HEK293 (cell line): Measurements from ENCODE around the gene PTH2.

ENCODE experiments used
- CTCF ChIA-PET: fragments of 350-600 bp; formaldehyde crosslinking; extraction: SDS; loops from one replicate; lab custom pipeline; 2021; ENCODE audit warnings: antibody characterized with exemption; lab: Yijun Ruan, JAX
- POLR2A ChIA-PET: fragments of 300-600 bp; formaldehyde crosslinking; extraction: SDS; loops from one replicate; lab custom pipeline; 2020; ENCODE audit warnings: antibody characterized with exemption, inconsistent platforms; lab: Yijun Ruan, JAX
- H3K27ac ChIP-seq: fragments of 200-500 bp; sonication (Bioruptor generic); 2 replicates; pipeline ENCODE4 v1.5.1; 2014; ENCODE audit warnings: low read depth, low read length, control low read depth, inconsistent platforms; ENCODE audit errors: extremely low read depth
- H3K36me3 ChIP-seq, 2 experiments: fragments of 200-500 bp in 1 of 2; sonication (Bioruptor generic) in 1 of 2; 1 replicate in 1 of 2; 2 replicates in 1 of 2; pipeline ENCODE4 v1.5.1; 2014 to 2017; ENCODE audit warnings: inconsistent platforms in 2 of 2, low read length in 2 of 2; ENCODE audit not compliant: control insufficient read depth in 2 of 2, insufficient read depth in 1 of 2
- H3K4me1 ChIP-seq: fragments of 200-500 bp; sonication (Bioruptor generic); 2 replicates; pipeline ENCODE4 v1.5.1; 2014; ENCODE audit warnings: mild to moderate bottlenecking, low read length, inconsistent platforms; ENCODE audit not compliant: control insufficient read depth, insufficient read depth
- H3K4me3 ChIP-seq: 2 replicates; pipeline ENCODE4 v1.5.1; 2011; ENCODE audit warnings: low read depth, mild to moderate bottlenecking, control low read depth, low read length, moderate library complexity
- H3K9me3 ChIP-seq: fragments of 200-500 bp; sonication (Bioruptor generic); 2 replicates; pipeline ENCODE4 v1.5.1; 2014; ENCODE audit warnings: low read depth, low read length, inconsistent platforms; ENCODE audit not compliant: control insufficient read depth, insufficient read depth
- KLF10 ChIP-seq: fragments of 450-650 bp; IDR thresholded peaks from 2 replicates; pipeline ENCODE4 v1.5.1; 2018; ENCODE audit warnings: missing biosample characterization, mild to moderate bottlenecking, missing genetic modification characterization
- ZBTB21 ChIP-seq: fragments of 450-650 bp; formaldehyde crosslinking; IDR thresholded peaks from 2 replicates; pipeline ENCODE4 v1.5.1; 2017; ENCODE audit warnings: missing biosample characterization, missing genetic modification characterization
- ZBTB48 ChIP-seq: fragments of 450-650 bp; formaldehyde crosslinking; IDR thresholded peaks from 2 replicates; pipeline ENCODE4 v1.5.1; 2016; ENCODE audit warnings: missing biosample characterization, missing genetic modification characterization
- ZBTB8A ChIP-seq: fragments of 450-650 bp; formaldehyde crosslinking; IDR thresholded peaks from 2 replicates; pipeline ENCODE4 v1.5.1; 2016; ENCODE audit warnings: missing biosample characterization, missing genetic modification characterization
- ZFP37 ChIP-seq: fragments of 450-650 bp; formaldehyde crosslinking; IDR thresholded peaks from 2 replicates; pipeline ENCODE4 v1.5.1; 2016; ENCODE audit warnings: missing biosample characterization, missing genetic modification characterization
- ZIC2 ChIP-seq: fragments of 450-650 bp; formaldehyde crosslinking; IDR thresholded peaks from 2 replicates; pipeline ENCODE4 v1.5.1; 2016; ENCODE audit warnings: missing biosample characterization, missing genetic modification characterization
- ZNF112 ChIP-seq: fragments of 450-650 bp; formaldehyde crosslinking; IDR thresholded peaks from 2 replicates; pipeline ENCODE4 v1.5.0; 2017; ENCODE audit warnings: missing biosample characterization, missing genetic modification characterization
- ZNF223 ChIP-seq: fragments of 450-650 bp; formaldehyde crosslinking; IDR thresholded peaks from 2 replicates; pipeline ENCODE4 v1.5.1; 2016; ENCODE audit warnings: missing biosample characterization, missing genetic modification characterization
- ZNF23 ChIP-seq: fragments of 450-650 bp; formaldehyde crosslinking; IDR thresholded peaks from 2 replicates; pipeline ENCODE4 v1.5.1; 2016; ENCODE audit warnings: missing biosample characterization, missing genetic modification characterization, borderline replicate concordance
- ZNF24 ChIP-seq: fragments of 450-650 bp; formaldehyde crosslinking; IDR thresholded peaks from 2 replicates; pipeline ENCODE4 v1.5.1; 2016; ENCODE audit warnings: missing biosample characterization, missing genetic modification characterization
- ZNF266 ChIP-seq: fragments of 450-650 bp; formaldehyde crosslinking; IDR thresholded peaks from 2 replicates; pipeline ENCODE4 v1.5.1; 2016; ENCODE audit warnings: missing biosample characterization, missing genetic modification characterization, low read depth
- ZNF350 ChIP-seq: fragments of 450-650 bp; formaldehyde crosslinking; IDR thresholded peaks from 2 replicates; pipeline ENCODE4 v1.5.0; 2017; ENCODE audit warnings: missing biosample characterization, mild to moderate bottlenecking, missing genetic modification characterization
- ZNF391 ChIP-seq: fragments of 450-650 bp; formaldehyde crosslinking; IDR thresholded peaks from 2 replicates; pipeline ENCODE4 v1.5.1; 2016; ENCODE audit warnings: low read depth, missing biosample characterization, missing genetic modification characterization, borderline replicate concordance
- ZNF394 ChIP-seq: fragments of 450-650 bp; formaldehyde crosslinking; IDR thresholded peaks from 2 replicates; pipeline ENCODE4 v1.5.1; 2016; ENCODE audit warnings: missing biosample characterization, missing genetic modification characterization, mild to moderate bottlenecking, moderate library complexity, borderline replicate concordance
- ZNF423 ChIP-seq: fragments of 450-650 bp; formaldehyde crosslinking; IDR thresholded peaks from 2 replicates; pipeline ENCODE4 v1.5.1; 2016; ENCODE audit warnings: missing biosample characterization, missing genetic modification characterization
- ZNF548 ChIP-seq: fragments of 450-650 bp; formaldehyde crosslinking; IDR thresholded peaks from 2 replicates; pipeline ENCODE4 v1.5.1; 2016; ENCODE audit warnings: missing biosample characterization, missing genetic modification characterization
- ZNF558 ChIP-seq: fragments of 450-650 bp; formaldehyde crosslinking; IDR thresholded peaks from 2 replicates; pipeline ENCODE4 v1.5.1; 2016; ENCODE audit warnings: missing biosample characterization, missing genetic modification characterization
- ZNF571 ChIP-seq: fragments of 450-650 bp; formaldehyde crosslinking; IDR thresholded peaks from 2 replicates; pipeline ENCODE4 v1.5.0; 2017; ENCODE audit warnings: missing biosample characterization, missing genetic modification characterization
- ZNF629 ChIP-seq: fragments of 450-650 bp; formaldehyde crosslinking; IDR thresholded peaks from 2 replicates; pipeline ENCODE4 v1.5.1; 2017; ENCODE audit warnings: missing biosample characterization, missing genetic modification characterization
- ZNF658 ChIP-seq: fragments of 450-650 bp; formaldehyde crosslinking; IDR thresholded peaks from 2 replicates; pipeline ENCODE4; 2016; ENCODE audit warnings: missing biosample characterization, missing genetic modification characterization
- ZNF677 ChIP-seq: fragments of 450-650 bp; IDR thresholded peaks from 2 replicates; pipeline ENCODE4 v1.5.0; 2018; ENCODE audit warnings: missing biosample characterization, mild to moderate bottlenecking, missing genetic modification characterization, moderate library complexity
- ZNF701 ChIP-seq: fragments of 450-650 bp; formaldehyde crosslinking; IDR thresholded peaks from 2 replicates; pipeline ENCODE4 v1.5.1; 2016; ENCODE audit warnings: missing biosample characterization, missing genetic modification characterization
- ZNF76 ChIP-seq: fragments of 450-650 bp; formaldehyde crosslinking; IDR thresholded peaks from 2 replicates; pipeline ENCODE4; 2016; ENCODE audit warnings: low read depth, missing biosample characterization, missing genetic modification characterization, borderline replicate concordance
- TF ChIP-seq, protein P1 (sequence below): fragments of 450-650 bp; formaldehyde crosslinking; IDR thresholded peaks from 2 replicates; pipeline ENCODE4 v1.5.0; 2017; ENCODE audit warnings: missing biosample characterization, missing genetic modification characterization, borderline replicate concordance
- TF ChIP-seq, protein P2 (sequence below): fragments of 450-650 bp; formaldehyde crosslinking; IDR thresholded peaks from 2 replicates; pipeline ENCODE4 v1.5.1; 2017; ENCODE audit warnings: missing biosample characterization, missing genetic modification characterization
- TF ChIP-seq, protein P3 (sequence below): fragments of 450-650 bp; formaldehyde crosslinking; IDR thresholded peaks from 2 replicates; pipeline ENCODE4 v1.5.1; 2016; ENCODE audit warnings: missing biosample characterization, missing genetic modification characterization
- TF ChIP-seq, protein P4 (sequence below): fragments of 450-650 bp; formaldehyde crosslinking; IDR thresholded peaks from 2 replicates; pipeline ENCODE4 v1.5.1; 2017; ENCODE audit warnings: missing biosample characterization, missing genetic modification characterization
- TF ChIP-seq, protein P5 (sequence below): fragments of 450-650 bp; formaldehyde crosslinking; IDR thresholded peaks from 2 replicates; pipeline ENCODE4 v1.5.1; 2016; ENCODE audit warnings: missing biosample characterization, missing genetic modification characterization

PTH2 gene

DNA sequence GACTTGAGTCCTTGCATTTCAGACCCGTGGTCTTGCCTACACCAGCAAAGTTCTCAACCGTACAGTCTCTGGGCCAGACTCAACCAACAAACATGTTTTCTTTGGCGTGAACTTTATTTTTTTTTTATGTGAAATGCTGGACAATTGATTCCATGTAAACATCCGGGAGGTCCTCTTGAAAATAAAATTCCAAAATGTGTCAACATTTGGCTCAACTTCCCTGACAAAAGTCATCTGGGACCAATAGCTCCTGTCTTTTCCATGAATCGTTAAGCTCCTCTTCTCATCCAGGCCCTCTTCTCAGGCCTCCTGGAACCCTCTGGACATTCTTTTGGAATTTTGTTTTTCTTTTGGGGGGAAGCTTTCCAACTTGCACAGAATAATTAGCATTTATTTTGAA is 32.5 kb upstream of the PTH2 start (continued):
- TF ChIP-seq, protein P1, sequence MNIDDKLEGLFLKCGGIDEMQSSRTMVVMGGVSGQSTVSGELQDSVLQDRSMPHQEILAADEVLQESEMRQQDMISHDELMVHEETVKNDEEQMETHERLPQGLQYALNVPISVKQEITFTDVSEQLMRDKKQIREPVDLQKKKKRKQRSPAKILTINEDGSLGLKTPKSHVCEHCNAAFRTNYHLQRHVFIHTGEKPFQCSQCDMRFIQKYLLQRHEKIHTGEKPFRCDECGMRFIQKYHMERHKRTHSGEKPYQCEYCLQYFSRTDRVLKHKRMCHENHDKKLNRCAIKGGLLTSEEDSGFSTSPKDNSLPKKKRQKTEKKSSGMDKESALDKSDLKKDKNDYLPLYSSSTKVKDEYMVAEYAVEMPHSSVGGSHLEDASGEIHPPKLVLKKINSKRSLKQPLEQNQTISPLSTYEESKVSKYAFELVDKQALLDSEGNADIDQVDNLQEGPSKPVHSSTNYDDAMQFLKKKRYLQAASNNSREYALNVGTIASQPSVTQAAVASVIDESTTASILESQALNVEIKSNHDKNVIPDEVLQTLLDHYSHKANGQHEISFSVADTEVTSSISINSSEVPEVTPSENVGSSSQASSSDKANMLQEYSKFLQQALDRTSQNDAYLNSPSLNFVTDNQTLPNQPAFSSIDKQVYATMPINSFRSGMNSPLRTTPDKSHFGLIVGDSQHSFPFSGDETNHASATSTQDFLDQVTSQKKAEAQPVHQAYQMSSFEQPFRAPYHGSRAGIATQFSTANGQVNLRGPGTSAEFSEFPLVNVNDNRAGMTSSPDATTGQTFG, result no peak
- no peak for TF ChIP-seq ZFP37 (tag by site-specific recombination)
- no peak for TF ChIP-seq ZNF112 (tag by site-specific recombination)

DNA sequence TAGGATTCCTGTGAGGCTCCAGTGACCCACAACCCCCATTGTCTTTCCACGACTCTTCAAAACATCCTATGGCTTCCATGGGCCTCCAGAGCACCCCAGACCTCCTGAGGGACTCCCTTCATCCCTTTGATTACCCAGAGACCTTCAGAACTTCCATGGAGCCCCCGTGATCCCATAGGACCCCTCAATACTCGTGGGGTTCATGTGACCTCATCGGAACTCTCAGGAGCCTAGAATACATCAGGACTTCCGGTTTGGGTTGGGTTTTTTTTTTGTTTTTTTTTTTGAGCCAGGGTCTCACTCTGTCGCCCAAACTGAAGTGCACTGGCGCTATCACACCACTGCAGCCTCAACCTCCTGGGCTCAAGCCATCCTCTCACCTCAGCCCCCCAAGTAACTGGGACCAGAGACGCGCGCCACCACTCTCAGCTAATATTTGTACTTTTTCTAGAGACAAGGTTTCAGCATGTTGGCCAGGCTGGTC is 30.6 kb upstream of the PTH2 start:
- CTCF ChIA-PET, result interaction anchor here (0.5 to 2.5 kb wide), 7 partner anchors 11 to 117 kb away, joined by 3 to 15 read pairs (median 6); partner anchors contain the start of gene FLT3LG
- peak overlapping the region; percentile 90 for H3K27ac ChIP-seq
- H3K4me3 ChIP-seq, result peak overlapping the region; percentile 68
- peaks cover 22% of the 10 kb centered on the region in 2 experiments for H3K36me3 ChIP-seq
- POLR2A ChIA-PET, result interaction anchor here (0.6 to 3.0 kb wide), 35 partner anchors 11 to 834 kb away, joined by 3 to 28 read pairs (median 4); partner anchors contain the start of genes AP2A1, DKKL1, FCGRT and FLT3LG
- 0 out of 2 replicates have a peak, but pooled peaks cover 6% of the 10 kb centered on the region for H3K4me1 ChIP-seq
- H3K9me3 ChIP-seq, result no peaks in the 10 kb centered on the region
- no peak for TF ChIP-seq ZNF701 (tag by site-specific recombination)
- no peak for TF ChIP-seq ZNF677
- TF ChIP-seq ZNF571 (tag by site-specific recombination), result no peak
- TF ChIP-seq ZNF24 (tag by site-specific recombination), result no peak
- peak; percentile 91 for TF ChIP-seq ZNF76 (tag by site-specific recombination)
- no peak for TF ChIP-seq KLF10 (tag by site-specific recombination)
- TF ChIP-seq ZNF391, result no peak
- no peak for TF ChIP-seq ZNF548 (tag by site-specific recombination)
- no peak for TF ChIP-seq ZNF23
- TF ChIP-seq ZBTB48 (tag by site-specific recombination), result peak; percentile 7; the same call in 1 of the 2 replicates
- no peak for TF ChIP-seq ZNF423 (tag by site-specific recombination)
- no peak for TF ChIP-seq ZNF658 (tag by site-specific recombination)
- no peak for TF ChIP-seq ZBTB8A (tag by site-specific recombination)
- TF ChIP-seq, protein P2, sequence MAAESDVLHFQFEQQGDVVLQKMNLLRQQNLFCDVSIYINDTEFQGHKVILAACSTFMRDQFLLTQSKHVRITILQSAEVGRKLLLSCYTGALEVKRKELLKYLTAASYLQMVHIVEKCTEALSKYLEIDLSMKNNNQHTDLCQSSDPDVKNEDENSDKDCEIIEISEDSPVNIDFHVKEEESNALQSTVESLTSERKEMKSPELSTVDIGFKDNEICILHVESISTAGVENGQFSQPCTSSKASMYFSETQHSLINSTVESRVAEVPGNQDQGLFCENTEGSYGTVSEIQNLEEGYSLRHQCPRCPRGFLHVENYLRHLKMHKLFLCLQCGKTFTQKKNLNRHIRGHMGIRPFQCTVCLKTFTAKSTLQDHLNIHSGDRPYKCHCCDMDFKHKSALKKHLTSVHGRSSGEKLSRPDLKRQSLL (tag by site-specific recombination), result no peak
- no peak for TF ChIP-seq ZNF266 (tag by site-specific recombination)
- no peak for TF ChIP-seq ZNF350 (tag by site-specific recombination)
- peak; percentile 1; the same call in 1 of the 2 replicates for TF ChIP-seq ZNF394
- TF ChIP-seq, protein P3, sequence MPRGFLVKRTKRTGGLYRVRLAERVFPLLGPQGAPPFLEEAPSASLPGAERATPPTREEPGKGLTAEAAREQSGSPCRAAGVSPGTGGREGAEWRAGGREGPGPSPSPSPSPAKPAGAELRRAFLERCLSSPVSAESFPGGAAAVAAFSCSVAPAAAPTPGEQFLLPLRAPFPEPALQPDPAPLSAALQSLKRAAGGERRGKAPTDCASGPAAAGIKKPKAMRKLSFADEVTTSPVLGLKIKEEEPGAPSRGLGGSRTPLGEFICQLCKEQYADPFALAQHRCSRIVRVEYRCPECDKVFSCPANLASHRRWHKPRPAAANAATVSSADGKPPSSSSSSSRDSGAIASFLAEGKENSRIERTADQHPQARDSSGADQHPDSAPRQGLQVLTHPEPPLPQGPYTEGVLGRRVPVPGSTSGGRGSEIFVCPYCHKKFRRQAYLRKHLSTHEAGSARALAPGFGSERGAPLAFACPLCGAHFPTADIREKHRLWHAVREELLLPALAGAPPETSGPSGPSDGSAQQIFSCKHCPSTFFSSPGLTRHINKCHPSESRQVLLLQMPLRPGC (tag by site-specific recombination), result no peak
- TF ChIP-seq, protein P4, sequence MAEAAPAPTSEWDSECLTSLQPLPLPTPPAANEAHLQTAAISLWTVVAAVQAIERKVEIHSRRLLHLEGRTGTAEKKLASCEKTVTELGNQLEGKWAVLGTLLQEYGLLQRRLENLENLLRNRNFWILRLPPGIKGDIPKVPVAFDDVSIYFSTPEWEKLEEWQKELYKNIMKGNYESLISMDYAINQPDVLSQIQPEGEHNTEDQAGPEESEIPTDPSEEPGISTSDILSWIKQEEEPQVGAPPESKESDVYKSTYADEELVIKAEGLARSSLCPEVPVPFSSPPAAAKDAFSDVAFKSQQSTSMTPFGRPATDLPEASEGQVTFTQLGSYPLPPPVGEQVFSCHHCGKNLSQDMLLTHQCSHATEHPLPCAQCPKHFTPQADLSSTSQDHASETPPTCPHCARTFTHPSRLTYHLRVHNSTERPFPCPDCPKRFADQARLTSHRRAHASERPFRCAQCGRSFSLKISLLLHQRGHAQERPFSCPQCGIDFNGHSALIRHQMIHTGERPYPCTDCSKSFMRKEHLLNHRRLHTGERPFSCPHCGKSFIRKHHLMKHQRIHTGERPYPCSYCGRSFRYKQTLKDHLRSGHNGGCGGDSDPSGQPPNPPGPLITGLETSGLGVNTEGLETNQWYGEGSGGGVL (tag by site-specific recombination), result 0 out of 2 replicates have a peak, but pooled peaks have one; percentile 13
- no peak for TF ChIP-seq ZIC2 (tag by site-specific recombination)
- 0 out of 2 replicates have a peak, but pooled peaks have one; percentile 42 for TF ChIP-seq ZNF558 (tag by site-specific recombination)
- peak; percentile 44; the same call in 1 of the 2 replicates for TF ChIP-seq ZNF629 (tag by site-specific recombination)
- peak; percentile 67; the same call in 1 of the 2 replicates for TF ChIP-seq ZBTB21
- TF ChIP-seq ZNF223 (tag by site-specific recombination), result no peak
- TF ChIP-seq, protein P5, sequence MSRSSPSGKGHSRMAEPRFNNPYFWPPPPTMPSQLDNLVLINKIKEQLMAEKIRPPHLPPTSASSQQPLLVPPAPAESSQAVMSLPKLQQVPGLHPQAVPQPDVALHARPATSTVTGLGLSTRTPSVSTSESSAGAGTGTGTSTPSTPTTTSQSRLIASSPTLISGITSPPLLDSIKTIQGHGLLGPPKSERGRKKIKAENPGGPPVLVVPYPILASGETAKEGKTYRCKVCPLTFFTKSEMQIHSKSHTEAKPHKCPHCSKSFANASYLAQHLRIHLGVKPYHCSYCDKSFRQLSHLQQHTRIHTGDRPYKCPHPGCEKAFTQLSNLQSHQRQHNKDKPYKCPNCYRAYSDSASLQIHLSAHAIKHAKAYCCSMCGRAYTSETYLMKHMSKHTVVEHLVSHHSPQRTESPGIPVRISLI (tag by site-specific recombination), result peak; percentile 94
